ENCODE measurements around the gene STXBP5. TPM values are rescaled to one million over a fixed set of nuclear protein-coding genes. Genes with fewer than 3 reads are reported as not detected.

The STXBP5 gene
- total RNA-seq, 1 experiment from 2014 or later = 11.6 TPM

- Histone ChIP-seq H4K5ac (ENCODE audit: insufficient read length, low read depth, low read length) (no peak overlapping the region), H2BK12ac (ENCODE audit: insufficient read length, low read depth, low read length) (no peak overlapping the region), H3K4me1 (ENCODE audit: insufficient read depth, low read length) (no peaks in the 10 kb centered on the region), H3T11ph (ENCODE audit: low read length) (no peak overlapping the region), H2BK5ac (ENCODE audit: insufficient read length, low read length) (no peak overlapping the region), H4K8ac (replicated peaks; ENCODE audit: insufficient read length, low read depth, low read length) (no peak overlapping the region), H3K9ac (ENCODE audit: extremely low read depth, insufficient read length, low read length) (no peak overlapping the region), H3K18ac (ENCODE audit: insufficient read length, low read depth, low read length) (no peak overlapping the region), H3K27ac (ENCODE audit: insufficient read length, low read depth, low read length) (no peak overlapping the region), H2BK120ac (ENCODE audit: low read depth, low read length, poor library complexity, severe bottlenecking) (no peak overlapping the region), H2BK15ac (ENCODE audit: low read depth, low read length) (no peak overlapping the region), H3K56ac (ENCODE audit: insufficient read length, low read depth, low read length) (no peak overlapping the region), H3K27me3 (ENCODE audit: insufficient read depth, low read length) (no peaks in the 10 kb centered on the region), H2AFZ (ENCODE audit: low read length) (no peak overlapping the region), H3K9me3 (ENCODE audit: control insufficient read depth, low read depth, low read length) (no peaks in the 10 kb centered on the region), H4K20me1 (ENCODE audit: control insufficient read depth, insufficient read depth, insufficient read length) (no peaks in the 10 kb centered on the region), H3K4me2 (ENCODE audit: insufficient read depth, insufficient read length, low read length) (no peak overlapping the region), H3K23ac (ENCODE audit: insufficient read length, low read depth, low read length) (no peak overlapping the region), H3K14ac (ENCODE audit: insufficient read depth, low read length) (no peak overlapping the region), H2BK20ac (ENCODE audit: low read depth, low read length, poor library complexity, severe bottlenecking) (no peak overlapping the region), H3K23me2 (ENCODE audit: insufficient read length, low read depth, low read length, poor library complexity, severe bottlenecking) (no peaks in the 10 kb centered on the region), H2AK5ac (ENCODE audit: insufficient read length, low read length) (no peak overlapping the region), H4K91ac (ENCODE audit: insufficient read length, low read depth, low read length) (no peak overlapping the region), H3K79me2 (ENCODE audit: insufficient read depth, low read length) (no peaks in the 10 kb centered on the region), H3K79me1 (ENCODE audit: insufficient read depth, low read depth, low read length, poor library complexity, severe bottlenecking) (no peaks in the 10 kb centered on the region), H3K4ac (ENCODE audit: low read depth, low read length) (no peak overlapping the region)
- Mint-ChIP-seq H3K27me3 (ENCODE audit: low read depth) (no peaks in the 10 kb centered on the region), H3K36me3 (ENCODE audit: insufficient read depth in 1 of 3, low read depth in 3 of 3) (peaks cover 2 to 11% (median 11%) of the 10 kb centered on the region in 3 experiments; a peak in 6 of 7 replicates), H3K4me1 (no peaks in the 10 kb centered on the region), H3K27ac (no peak overlapping the region), H3K9me3 (peaks cover 0 to 4% of the 10 kb centered on the region in 2 experiments; a peak in 3 of 5 replicates), H3K4me3 (no peak overlapping the region)
- TF ChIP-seq, protein P1, sequence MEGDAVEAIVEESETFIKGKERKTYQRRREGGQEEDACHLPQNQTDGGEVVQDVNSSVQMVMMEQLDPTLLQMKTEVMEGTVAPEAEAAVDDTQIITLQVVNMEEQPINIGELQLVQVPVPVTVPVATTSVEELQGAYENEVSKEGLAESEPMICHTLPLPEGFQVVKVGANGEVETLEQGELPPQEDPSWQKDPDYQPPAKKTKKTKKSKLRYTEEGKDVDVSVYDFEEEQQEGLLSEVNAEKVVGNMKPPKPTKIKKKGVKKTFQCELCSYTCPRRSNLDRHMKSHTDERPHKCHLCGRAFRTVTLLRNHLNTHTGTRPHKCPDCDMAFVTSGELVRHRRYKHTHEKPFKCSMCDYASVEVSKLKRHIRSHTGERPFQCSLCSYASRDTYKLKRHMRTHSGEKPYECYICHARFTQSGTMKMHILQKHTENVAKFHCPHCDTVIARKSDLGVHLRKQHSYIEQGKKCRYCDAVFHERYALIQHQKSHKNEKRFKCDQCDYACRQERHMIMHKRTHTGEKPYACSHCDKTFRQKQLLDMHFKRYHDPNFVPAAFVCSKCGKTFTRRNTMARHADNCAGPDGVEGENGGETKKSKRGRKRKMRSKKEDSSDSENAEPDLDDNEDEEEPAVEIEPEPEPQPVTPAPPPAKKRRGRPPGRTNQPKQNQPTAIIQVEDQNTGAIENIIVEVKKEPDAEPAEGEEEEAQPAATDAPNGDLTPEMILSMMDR (conservative IDR thresholded peaks at IDR 0.05) = no peak
- no peak for DNase-seq
- WGBS (ENCODE audit: extremely low coverage, insufficient read length, low lambda C conversion rate) = no CpG with 5 or more reads among the region's 5 CpGs
These were observed 53.5 kb downstream of the STXBP5 start for GRCh38 chr6:147257760-147258159.

All from H9 (cell line).